GM19397 (cell line): ENCODE results near the gene RMND5A.
"Not testable (repeated sequence)": the region's sequence is repeated elsewhere in the genome, so short reads cannot be mapped to it uniquely, and the experiment has no call there.

Experiments used
- ATAC-seq: cut with Tn5 transposase; IDR thresholded peaks from one replicate; pipeline ENCODE4 v1.9.1; 2021; ENCODE audit warnings: mild to moderate bottlenecking, moderate library complexity; ENCODE audit not compliant: unreplicated experiment

RMND5A gene

GRCh38 chr2:86714579-86715173 lies 5.4 kb upstream of the RMND5A start:
- ATAC-seq, result not testable (repeated sequence)

- ATAC-seq, result not testable (repeated sequence)
These were observed 841 bp upstream of the RMND5A start for GRCh38 chr2:86719263-86719636.

DNA sequence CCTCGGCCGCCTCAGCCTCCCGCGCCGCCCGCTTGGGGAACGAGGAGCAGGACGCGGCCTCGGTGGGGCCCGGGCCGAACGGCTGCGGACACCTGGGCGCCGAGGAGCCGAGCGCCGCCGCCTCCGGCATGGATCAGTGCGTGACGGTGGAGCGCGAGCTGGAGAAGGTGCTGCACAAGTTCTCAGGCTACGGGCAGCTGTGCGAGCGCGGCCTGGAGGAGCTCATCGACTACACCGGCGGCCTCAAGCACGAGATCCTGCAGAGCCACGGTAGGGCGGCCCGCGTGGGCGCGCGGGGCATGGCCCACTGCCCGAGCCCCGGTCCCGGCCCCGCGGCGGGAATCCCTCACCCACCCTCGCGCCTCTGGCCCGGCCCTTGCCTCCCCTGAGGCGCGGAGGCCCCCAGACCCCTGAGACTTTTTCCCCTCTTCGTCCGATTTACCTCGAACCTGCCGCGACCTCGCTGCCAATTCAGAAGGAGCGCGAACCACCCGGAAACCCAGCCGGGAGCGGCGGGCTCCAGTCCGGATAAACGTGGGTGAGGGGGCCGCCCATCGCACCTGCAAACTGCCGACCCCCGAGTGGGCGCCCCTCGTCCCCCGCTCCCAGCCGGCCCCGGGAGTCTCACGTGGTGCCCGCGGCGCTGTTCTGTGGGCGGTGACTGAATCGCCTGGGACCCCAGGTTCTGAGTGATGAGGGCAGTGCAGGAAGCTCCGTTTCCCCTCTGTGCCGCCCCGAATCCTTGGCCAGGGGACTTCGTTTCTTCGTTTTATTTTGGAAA lies 639 bp downstream of the RMND5A start:
- ATAC-seq, result peak; percentile 31

DNA sequence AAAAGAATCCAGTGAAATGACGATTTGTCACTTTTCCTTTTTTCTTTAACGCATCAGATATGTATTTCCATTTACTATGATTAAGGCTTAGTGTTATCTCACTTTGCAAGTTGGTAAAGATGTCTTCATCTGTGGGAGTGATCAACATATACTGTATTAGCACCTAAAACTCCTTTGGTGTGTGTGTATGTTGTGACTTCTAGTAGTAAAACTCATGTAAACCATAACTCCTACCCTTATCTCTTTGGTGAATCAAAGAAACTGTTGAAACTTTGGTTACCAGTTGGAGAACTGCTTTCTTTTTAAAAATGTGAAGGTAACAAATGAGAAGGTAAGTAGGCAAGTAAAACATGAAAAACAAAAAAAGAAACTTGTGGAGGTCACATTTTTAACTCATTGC lies 5.6 kb downstream of the RMND5A start:
- ATAC-seq, result not testable (repeated sequence)

GRCh38 chr2:86732040-86732525 lies 12.0 kb downstream of the RMND5A start:
- ATAC-seq, result not testable (repeated sequence)

- ATAC-seq, result not testable (repeated sequence)
These were observed 12.7 kb downstream of the RMND5A start for GRCh38 chr2:86732837-86733236.

- not testable (repeated sequence) for ATAC-seq
These were observed 13.4 kb downstream of the RMND5A start for GRCh38 chr2:86733528-86733927.

DNA sequence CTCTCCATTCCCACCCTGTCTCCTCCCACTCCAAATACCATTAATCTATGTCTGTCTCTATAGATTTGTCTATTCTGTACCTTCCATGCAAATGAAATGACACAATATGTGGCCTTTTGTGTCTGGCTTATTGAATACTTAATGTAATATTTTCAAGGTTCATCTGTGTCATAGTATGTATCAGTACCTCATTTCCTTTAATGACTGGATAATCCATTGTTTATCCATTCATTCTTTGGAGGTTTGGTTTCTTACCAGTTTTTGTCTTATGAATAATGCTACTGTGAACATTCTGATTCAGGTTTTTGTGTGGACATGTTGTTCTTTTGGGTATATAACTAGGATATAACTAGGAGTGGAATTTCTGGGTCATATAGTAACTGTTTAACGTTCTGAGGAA lies 14.8 kb downstream of the RMND5A start:
- not testable (repeated sequence) for ATAC-seq

GRCh38 chr2:86739485-86739884 lies 19.4 kb downstream of the RMND5A start:
- not testable (repeated sequence) for ATAC-seq

DNA sequence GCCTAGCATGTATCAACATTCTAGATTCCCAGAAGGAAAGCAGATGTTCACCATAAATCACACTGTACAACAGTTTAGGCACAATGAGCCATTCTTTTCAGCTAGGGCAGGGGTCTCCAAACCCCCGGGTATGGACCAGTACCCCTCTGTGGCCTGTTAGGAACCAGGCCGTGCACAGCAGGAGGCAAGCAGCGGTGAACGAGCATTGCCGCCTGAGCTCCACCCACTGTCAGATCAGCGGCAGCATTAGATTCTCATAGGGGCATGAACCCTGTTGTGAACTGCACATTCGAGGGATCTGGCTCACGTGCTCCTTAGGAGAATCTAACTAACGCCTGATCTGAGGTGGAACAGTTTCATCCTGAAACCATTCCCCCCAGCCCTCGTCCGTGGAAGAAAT lies 19.8 kb downstream of the RMND5A start:
- ATAC-seq, result not testable (repeated sequence)

GRCh38 chr2:86741889-86742498 lies 21.9 kb downstream of the RMND5A start:
- not testable (repeated sequence) for ATAC-seq

DNA sequence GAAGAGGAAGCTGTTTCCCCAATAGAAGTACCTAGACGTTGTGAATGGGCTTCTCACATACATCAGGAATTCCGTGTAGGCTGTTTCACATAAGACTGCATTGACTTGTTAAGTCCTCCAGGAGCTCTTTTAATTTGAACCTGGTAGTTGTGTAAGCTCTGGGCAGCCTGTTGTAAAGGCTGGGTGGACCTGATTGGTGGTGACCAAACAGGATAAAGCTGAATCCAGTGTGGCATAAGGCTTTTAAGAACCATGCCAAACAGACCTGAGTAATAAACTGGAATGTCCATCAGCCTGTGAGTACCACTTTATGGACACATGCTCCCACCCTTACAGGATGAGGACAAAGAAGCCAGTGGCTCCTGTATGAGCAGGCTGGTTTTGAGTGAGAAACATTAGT lies 24.1 kb downstream of the RMND5A start:
- ATAC-seq, result no peak

DNA sequence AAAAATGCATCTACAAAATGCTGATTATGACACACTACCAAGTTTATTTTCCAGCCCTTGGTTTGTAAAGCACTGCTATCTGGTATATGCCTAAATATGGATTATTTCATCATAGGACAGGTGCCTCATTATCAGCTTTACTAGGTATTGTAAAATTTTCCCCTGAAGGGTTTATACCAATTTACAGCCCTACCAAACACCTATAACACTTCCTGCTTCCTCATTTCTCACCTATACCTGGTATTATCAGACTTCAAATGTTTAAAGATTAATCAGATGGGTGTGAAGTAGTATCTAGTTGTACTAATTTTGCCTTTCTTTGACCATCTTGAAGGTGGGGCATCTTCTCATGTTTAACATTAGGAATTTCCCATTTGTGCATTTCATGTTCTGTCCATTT lies 26.8 kb downstream of the RMND5A start:
- ATAC-seq, result no peak

GRCh38 chr2:86747711-86748639 lies 27.9 kb downstream of the RMND5A start:
- ATAC-seq, result no peak

- no peak for ATAC-seq
These were observed 30.2 kb downstream of the RMND5A start for GRCh38 chr2:86750240-86750839.

DNA sequence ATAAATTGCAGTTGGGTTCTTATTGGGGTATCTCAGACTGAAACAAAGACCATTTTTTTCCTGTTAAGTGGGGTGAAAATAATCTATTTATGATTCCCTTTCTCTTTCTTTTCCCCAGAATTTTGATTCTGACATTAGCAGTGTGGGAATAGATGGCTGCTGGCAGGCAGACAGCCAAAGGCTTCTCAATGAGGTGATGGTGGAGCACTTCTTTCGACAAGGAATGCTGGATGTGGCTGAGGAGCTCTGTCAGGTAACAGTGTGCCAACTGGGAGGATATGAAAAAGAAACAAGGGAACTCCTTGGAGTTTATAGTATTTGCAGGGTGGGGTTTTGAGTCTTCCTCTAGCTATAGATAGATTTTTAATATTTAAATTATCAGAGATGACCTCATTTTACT lies 31.7 kb downstream of the RMND5A start:
- no peak for ATAC-seq

- no peak for ATAC-seq
These were observed 32.8 kb downstream of the RMND5A start for GRCh38 chr2:86752934-86753333.

DNA sequence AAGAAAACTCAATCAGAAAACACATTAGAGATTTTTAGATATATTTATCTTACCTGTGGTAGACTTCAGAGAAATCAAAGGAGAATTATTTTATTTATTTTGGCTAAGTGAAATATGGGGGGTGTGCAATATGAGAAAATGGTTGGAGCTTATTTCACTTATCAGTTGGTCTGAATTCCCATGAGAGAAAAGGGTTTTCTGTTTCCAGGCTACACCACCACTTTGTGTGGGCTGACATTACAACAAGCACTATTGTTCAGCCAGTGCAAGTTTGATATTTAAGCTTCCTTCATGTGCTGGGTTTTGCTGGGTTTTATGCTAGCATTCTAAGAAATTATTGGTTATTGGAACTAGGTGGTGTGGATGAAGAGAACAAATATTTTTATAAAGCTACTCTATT lies 33.5 kb downstream of the RMND5A start:
- no peak for ATAC-seq

DNA sequence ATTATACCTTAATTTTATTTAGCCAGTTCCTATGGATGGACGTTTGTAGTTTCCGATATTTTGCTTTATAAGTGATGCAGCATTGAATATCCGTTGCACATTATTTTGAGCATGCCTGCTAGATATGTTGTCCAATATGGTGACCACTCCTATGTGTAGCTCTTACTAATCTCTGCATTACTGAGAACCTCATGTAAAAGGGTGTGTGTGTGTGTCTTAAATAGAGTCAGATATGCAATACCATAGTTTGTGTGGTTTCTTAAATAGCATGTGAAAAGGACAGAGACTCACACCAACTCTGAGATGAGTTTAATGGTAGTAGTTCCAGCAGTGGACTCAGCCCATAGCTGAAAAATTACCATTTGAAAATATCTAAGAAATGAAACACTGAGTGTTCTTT lies 38.3 kb downstream of the RMND5A start:
- no peak for ATAC-seq

GRCh38 chr2:86760371-86760770 lies 40.3 kb downstream of the RMND5A start:
- no peak for ATAC-seq
